CD4-positive, alpha-beta T cell treated with Interleukin-1 beta for 1 hour (primary cell): ENCODE results near the gene IGFN1.

ENCODE experiments used
- DNase-seq, 2 donors: peaks; one replicate each; pipeline ENCODE4 v3.0.0-alpha.2; 2020 to 2022

Gene IGFN1

GRCh38 chr1:201268604-201269151 is 78.1 kb downstream of the IGFN1 start:
- DNase-seq, result no peak

DNA sequence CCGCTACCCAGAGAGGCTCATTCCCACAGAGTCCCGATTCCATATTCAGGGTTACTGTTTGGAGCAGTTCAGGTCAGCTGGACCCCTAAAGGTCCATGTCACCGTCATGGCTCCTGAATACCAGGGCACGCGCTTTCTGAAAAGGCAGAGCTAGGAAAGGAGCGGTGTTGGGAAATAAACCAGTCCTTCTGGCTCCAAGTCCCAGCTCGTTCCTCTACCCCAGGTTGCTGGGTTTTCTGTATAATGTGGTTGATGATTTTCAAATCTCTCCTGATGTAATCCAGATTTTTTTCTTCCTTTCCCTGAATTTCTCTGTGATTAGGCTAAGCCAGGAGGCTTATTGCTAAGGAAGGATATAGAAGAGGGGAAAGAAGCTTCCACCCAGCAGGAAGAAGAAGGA is 78.7 kb downstream of the IGFN1 start:
- no peak for DNase-seq

DNA sequence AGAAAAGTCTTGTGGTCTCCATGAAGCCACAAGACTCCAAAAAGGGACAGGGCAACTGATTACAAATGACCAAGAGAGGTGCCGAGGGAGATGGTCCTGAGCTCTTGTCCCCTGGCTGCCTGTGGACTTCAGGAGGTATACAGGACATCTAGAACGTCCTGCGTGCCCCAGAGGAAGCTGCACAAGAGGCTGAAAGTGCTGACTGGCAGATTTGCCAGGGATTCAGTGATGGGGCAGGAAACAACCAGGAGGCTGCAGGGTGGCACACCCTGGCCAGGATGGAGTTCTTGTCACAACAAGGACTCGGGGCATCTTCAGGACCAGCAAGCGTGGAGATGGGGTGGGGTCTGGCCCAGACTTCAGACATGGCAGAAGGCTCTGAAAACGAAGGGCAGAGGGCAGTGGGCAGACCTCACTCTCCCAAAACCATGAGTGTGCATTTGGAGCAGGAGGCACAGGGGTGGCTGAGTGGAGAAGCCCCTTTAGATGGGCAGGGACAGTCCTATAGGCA is 79.3 kb downstream of the IGFN1 start:
- no peak for DNase-seq

GRCh38 chr1:201270616-201271390 is 80.2 kb downstream of the IGFN1 start:
- no peak for DNase-seq

DNA sequence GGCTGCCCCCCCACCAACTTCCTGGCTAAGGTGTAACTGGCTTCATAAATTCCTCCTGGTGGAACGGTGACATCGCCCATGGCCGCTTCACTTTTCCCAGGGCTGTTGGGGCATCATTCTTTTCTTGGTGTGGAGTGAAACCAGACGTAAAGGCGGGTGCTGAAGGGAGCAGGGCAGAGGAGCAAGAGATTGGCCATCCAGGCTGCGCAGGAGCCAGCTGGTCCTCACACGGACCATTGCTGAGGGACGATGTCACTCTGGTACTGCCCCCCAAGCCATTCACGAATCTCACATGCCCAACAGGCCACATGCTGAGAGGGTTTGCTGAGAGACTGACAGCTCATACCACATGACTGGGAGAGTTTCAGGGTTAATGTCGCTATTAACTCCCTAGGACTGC is 82.2 kb downstream of the IGFN1 start:
- DNase-seq, result no peak

- no peak for DNase-seq
Measured at GRCh38 chr1:201274616-201275252, 84.1 kb downstream of the IGFN1 start.

GRCh38 chr1:201275253-201275666 is 84.6 kb downstream of the IGFN1 start:
- DNase-seq, result no peak

DNA sequence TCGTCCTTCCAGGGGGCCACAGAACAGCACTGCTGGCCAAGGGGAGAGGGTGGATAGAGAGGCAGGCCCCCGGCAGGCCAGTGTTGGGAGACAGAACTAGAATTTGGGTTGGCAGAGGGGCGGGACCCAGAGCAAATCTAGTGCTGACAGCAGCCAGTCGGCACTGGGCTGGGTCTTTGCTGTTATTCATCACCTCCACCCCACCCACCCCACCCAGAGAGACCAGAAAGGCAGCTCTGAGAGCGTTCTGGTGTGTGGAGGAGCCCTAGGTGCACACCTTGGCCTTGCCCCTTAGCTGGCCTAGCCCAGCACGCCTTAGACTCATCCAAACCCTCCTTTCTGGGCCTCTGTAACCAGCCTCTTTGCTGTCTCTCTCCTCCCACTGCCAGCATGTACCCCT is 86.3 kb downstream of the IGFN1 start:
- DNase-seq, result no peak

GRCh38 chr1:201277441-201277840 is 86.8 kb downstream of the IGFN1 start:
- DNase-seq, result no peak
